ENCODE results near the gene GLIS1.

DNA sequence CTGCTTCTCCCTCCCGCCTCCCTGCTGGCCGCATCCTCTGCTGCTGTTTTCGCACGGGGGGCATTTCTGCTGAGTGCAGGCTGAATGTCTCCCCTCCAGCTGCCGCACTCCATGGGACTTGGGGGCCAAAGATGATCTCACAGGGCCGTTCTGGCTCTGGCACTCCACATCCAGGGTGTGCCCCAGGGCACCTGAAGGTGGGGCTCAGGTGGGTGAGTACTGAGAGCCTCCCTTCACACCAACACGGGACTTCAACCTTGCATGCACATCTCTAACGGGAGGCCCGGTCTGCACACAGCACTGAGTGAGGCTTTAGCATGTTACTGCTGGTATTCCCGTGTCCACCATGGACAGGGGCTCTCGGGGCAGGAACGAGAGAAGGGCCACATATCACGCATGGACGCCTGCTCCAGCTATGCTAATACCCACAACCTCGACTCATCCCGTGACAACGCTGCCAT lies 190.9 kb downstream of the GLIS1 start:
- TF ChIP-seq, protein P1, sequence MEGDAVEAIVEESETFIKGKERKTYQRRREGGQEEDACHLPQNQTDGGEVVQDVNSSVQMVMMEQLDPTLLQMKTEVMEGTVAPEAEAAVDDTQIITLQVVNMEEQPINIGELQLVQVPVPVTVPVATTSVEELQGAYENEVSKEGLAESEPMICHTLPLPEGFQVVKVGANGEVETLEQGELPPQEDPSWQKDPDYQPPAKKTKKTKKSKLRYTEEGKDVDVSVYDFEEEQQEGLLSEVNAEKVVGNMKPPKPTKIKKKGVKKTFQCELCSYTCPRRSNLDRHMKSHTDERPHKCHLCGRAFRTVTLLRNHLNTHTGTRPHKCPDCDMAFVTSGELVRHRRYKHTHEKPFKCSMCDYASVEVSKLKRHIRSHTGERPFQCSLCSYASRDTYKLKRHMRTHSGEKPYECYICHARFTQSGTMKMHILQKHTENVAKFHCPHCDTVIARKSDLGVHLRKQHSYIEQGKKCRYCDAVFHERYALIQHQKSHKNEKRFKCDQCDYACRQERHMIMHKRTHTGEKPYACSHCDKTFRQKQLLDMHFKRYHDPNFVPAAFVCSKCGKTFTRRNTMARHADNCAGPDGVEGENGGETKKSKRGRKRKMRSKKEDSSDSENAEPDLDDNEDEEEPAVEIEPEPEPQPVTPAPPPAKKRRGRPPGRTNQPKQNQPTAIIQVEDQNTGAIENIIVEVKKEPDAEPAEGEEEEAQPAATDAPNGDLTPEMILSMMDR (conservative IDR thresholded peaks at IDR 0.05) = no peak
- no peak for TF ChIP-seq ZFX (IDR thresholded peaks at IDR 0.05)
